MM.1S (cell line): ENCODE results near the gene RAB12.

Experiments used
- DNase-seq: peaks from one replicate; pipeline ENCODE4 v3.0.0-alpha.2; 2015
- H2AFZ ChIP-seq: fragments of 300-600 bp; sonication (generic); 2 replicates; pipeline ENCODE4 v1.6.0; 2016; ENCODE audit warnings: antibody characterized with exemption, low read length
- H3F3A ChIP-seq: fragments of 300-600 bp; sonication (generic); 2 replicates; pipeline ENCODE4 v1.6.1; 2016; ENCODE audit warnings: mild to moderate bottlenecking, antibody characterized with exemption, low read length, moderate library complexity, mixed read lengths; ENCODE audit not compliant: insufficient read depth
- H3K27ac ChIP-seq: fragments of 300-600 bp; sonication (generic); 2 replicates; pipeline ENCODE4 v1.5.1; 2016; ENCODE audit warnings: mild to moderate bottlenecking, low read length
- H3K27me3 ChIP-seq: fragments of 300-600 bp; sonication (generic); replicated peaks from 2 replicates; pipeline ENCODE4 v1.6.0; 2016; ENCODE audit warnings: low read length; ENCODE audit not compliant: insufficient read depth
- H3K36me3 ChIP-seq: fragments of 300-600 bp; sonication (generic); replicated peaks from 2 replicates; pipeline ENCODE4 v1.6.1; 2016; ENCODE audit warnings: mild to moderate bottlenecking, low read length, mixed read lengths; ENCODE audit not compliant: insufficient read depth
- H3K4me1 ChIP-seq: fragments of 300-600 bp; sonication (generic); 2 replicates; pipeline ENCODE4 v1.6.1; 2016; ENCODE audit warnings: low read length, mixed read lengths
- H3K4me2 ChIP-seq: fragments of 300-600 bp; sonication (generic); 2 replicates; pipeline ENCODE4 v1.6.0; 2016; ENCODE audit warnings: low read depth, low read length
- H3K4me3 ChIP-seq: fragments of 300-600 bp; sonication (generic); 2 replicates; pipeline ENCODE4 v1.5.1; 2016; ENCODE audit warnings: low read length, mixed read lengths
- H3K79me2 ChIP-seq: fragments of 300-600 bp; sonication (generic); 2 replicates; pipeline ENCODE4 v1.6.1; 2016; ENCODE audit warnings: mixed run types, low read length, mixed read lengths
- H3K9ac ChIP-seq: fragments of 300-600 bp; sonication (generic); 2 replicates; pipeline ENCODE4 v1.6.1; 2016; ENCODE audit warnings: low read length, mixed read lengths
- H3K9me2 ChIP-seq: fragments of 300-600 bp; sonication (generic); replicated peaks from 2 replicates; pipeline ENCODE4 v1.6.1; 2016; ENCODE audit warnings: mild to moderate bottlenecking, low read length, mixed read lengths; ENCODE audit not compliant: insufficient read depth
- H3K9me3 ChIP-seq: fragments of 300-600 bp; sonication (generic); replicated peaks from 2 replicates; pipeline ENCODE4 v1.6.1; 2016; ENCODE audit warnings: mild to moderate bottlenecking, low read length, mixed read lengths; ENCODE audit not compliant: insufficient read depth
- H4K20me1 ChIP-seq: fragments of 300-600 bp; sonication (generic); 2 replicates; pipeline ENCODE4 v1.6.1; 2016; ENCODE audit warnings: mild to moderate bottlenecking, low read length, moderate library complexity, mixed read lengths; ENCODE audit not compliant: insufficient read depth
- CTCF ChIP-seq: fragments of 300-600 bp; sonication (generic); IDR thresholded peaks from 2 replicates; pipeline ENCODE4 v1.5.1; 2016; ENCODE audit warnings: antibody characterized with exemption, low read length, mixed read lengths
- EZH2 ChIP-seq: fragments of 300-600 bp; sonication (generic); optimal IDR thresholded peaks from 2 replicates; pipeline ENCODE3; 2017; ENCODE audit warnings: low read depth, mild to moderate bottlenecking, antibody characterized with exemption, low read length, mixed read lengths
- EZH2phosphoT487 ChIP-seq: fragments of 300-600 bp; sonication (generic); IDR thresholded peaks from 2 replicates; pipeline ENCODE4 v1.6.1; 2018; ENCODE audit warnings: antibody characterized with exemption, low read length

RAB12 gene

GRCh38 chr18:8661754-8662559, 52.7 kb downstream of the RAB12 start:
- DNase-seq = peak; percentile 44
- TF ChIP-seq CTCF = no peak
- no peak for TF ChIP-seq EZH2
- peak overlapping the region; percentile 44 for H3K4me3 ChIP-seq

GRCh38 chr18:8662560-8663255, 53.5 kb downstream of the RAB12 start:
- TF ChIP-seq EZH2 (no peak), EZH2phosphoT487 (no peak), CTCF (no peak)
- no peak overlapping the region for H3K4me2 ChIP-seq
- DNase-seq = no peak

More at GRCh38 chr18:8661754-8662559, 52.7 kb downstream of the RAB12 start:
- no peaks in the 10 kb centered on the region for H4K20me1 ChIP-seq
- H3K9me3 ChIP-seq = no peaks in the 10 kb centered on the region
- H3K9me2 ChIP-seq = no peaks in the 10 kb centered on the region
- peaks cover 12% of the 10 kb centered on the region; the same call in 1 of the 2 replicates for H3K4me1 ChIP-seq
- peak overlapping the region; percentile 62 for H2AFZ ChIP-seq
- peak overlapping the region; percentile 15; the same call in 1 of the 2 replicates for H3K9ac ChIP-seq
- H3K27ac ChIP-seq = peak overlapping the region; percentile 4; the same call in 1 of the 2 replicates
- H3K79me2 ChIP-seq = no peaks in the 10 kb centered on the region
- H3K27me3 ChIP-seq = no peaks in the 10 kb centered on the region
- H3K4me2 ChIP-seq = peak overlapping the region; percentile 75
- no peaks in the 10 kb centered on the region for H3K36me3 ChIP-seq
- no peaks in the 10 kb centered on the region for H3F3A ChIP-seq

GRCh38 chr18:8667846-8668245, 58.6 kb downstream of the RAB12 start:
- TF ChIP-seq EZH2 (no peak), CTCF (no peak), EZH2phosphoT487 (no peak)
- Histone ChIP-seq H3K27ac (no peak overlapping the region), H3K9me2 (no peaks in the 10 kb centered on the region), H3K9me3 (no peaks in the 10 kb centered on the region), H3K79me2 (no peaks in the 10 kb centered on the region), H3K27me3 (no peaks in the 10 kb centered on the region), H3F3A (peaks cover 3% of the 10 kb centered on the region), H3K9ac (no peak overlapping the region), H3K36me3 (no peaks in the 10 kb centered on the region), H3K4me3 (no peak overlapping the region), H3K4me1 (peaks cover 6% of the 10 kb centered on the region), H2AFZ (no peak overlapping the region), H4K20me1 (no peaks in the 10 kb centered on the region), H3K4me2 (no peak overlapping the region)
- DNase-seq = no peak

More at GRCh38 chr18:8662560-8663255, 53.5 kb downstream of the RAB12 start:
- peaks cover 12% of the 10 kb centered on the region; the same call in 1 of the 2 replicates for H3K4me1 ChIP-seq
- H3K27ac ChIP-seq = no peak overlapping the region
- H3K9me3 ChIP-seq = no peaks in the 10 kb centered on the region
- H3K27me3 ChIP-seq = no peaks in the 10 kb centered on the region
- no peaks in the 10 kb centered on the region for H3K36me3 ChIP-seq
- H3K9me2 ChIP-seq = no peaks in the 10 kb centered on the region
- H3K4me3 ChIP-seq = no peak overlapping the region
- H3K9ac ChIP-seq = no peak overlapping the region
- no peaks in the 10 kb centered on the region for H4K20me1 ChIP-seq
- H2AFZ ChIP-seq = no peak overlapping the region
- no peaks in the 10 kb centered on the region for H3K79me2 ChIP-seq
- no peaks in the 10 kb centered on the region for H3F3A ChIP-seq
